BLaER1 treated with 17β-estradiol and CSF1 and Interleukin-3, amounts not matched to agents 10 nM and 100 nM (cell line): Measurements from ENCODE around the gene WDR54.

Source experiments
- H3K27ac ChIP-seq, 11 experiments: shearing (Covaris generic); formaldehyde crosslinking; 2 replicates each; pipeline ENCODE4 v1.8.1; 2022
- H3K27me3 ChIP-seq, 11 experiments: shearing (Covaris generic); formaldehyde crosslinking; 2 replicates each; pipeline ENCODE4 v1.8.1; 2022
- H3K36me3 ChIP-seq, 11 experiments: shearing (Covaris generic); formaldehyde crosslinking; 2 replicates each; pipeline ENCODE4 v1.8.1; 2022
- H3K4me1 ChIP-seq, 10 experiments: shearing (Covaris generic); formaldehyde crosslinking; 2 replicates each; pipeline ENCODE4 v1.8.1; 2022
- H3K4me2 ChIP-seq, 11 experiments: shearing (Covaris generic); formaldehyde crosslinking; 2 replicates each; pipeline ENCODE4 v1.8.1; 2022
- H3K4me3 ChIP-seq, 10 experiments: shearing (Covaris generic); formaldehyde crosslinking; 2 replicates each; pipeline ENCODE4 v1.8.1; 2022
- H3K9ac ChIP-seq, 11 experiments: shearing (Covaris generic); formaldehyde crosslinking; 2 replicates each; pipeline ENCODE4 v1.8.1; 2022
- H3K9me3 ChIP-seq, 11 experiments: shearing (Covaris generic); formaldehyde crosslinking; replicated peaks in 1 of 11; 2 replicates each; pipeline ENCODE4 v1.8.1; 2022
- H4K20me1 ChIP-seq, 11 experiments: shearing (Covaris generic); formaldehyde crosslinking; 2 replicates each; pipeline ENCODE4 v1.8.1; 2022
- Cebpa-rat ChIP-seq, 11 experiments: shearing (Covaris generic); IDR thresholded peaks; 2 replicates each; pipeline ENCODE4 v1.8.1; 2022

Gene WDR54

DNA sequence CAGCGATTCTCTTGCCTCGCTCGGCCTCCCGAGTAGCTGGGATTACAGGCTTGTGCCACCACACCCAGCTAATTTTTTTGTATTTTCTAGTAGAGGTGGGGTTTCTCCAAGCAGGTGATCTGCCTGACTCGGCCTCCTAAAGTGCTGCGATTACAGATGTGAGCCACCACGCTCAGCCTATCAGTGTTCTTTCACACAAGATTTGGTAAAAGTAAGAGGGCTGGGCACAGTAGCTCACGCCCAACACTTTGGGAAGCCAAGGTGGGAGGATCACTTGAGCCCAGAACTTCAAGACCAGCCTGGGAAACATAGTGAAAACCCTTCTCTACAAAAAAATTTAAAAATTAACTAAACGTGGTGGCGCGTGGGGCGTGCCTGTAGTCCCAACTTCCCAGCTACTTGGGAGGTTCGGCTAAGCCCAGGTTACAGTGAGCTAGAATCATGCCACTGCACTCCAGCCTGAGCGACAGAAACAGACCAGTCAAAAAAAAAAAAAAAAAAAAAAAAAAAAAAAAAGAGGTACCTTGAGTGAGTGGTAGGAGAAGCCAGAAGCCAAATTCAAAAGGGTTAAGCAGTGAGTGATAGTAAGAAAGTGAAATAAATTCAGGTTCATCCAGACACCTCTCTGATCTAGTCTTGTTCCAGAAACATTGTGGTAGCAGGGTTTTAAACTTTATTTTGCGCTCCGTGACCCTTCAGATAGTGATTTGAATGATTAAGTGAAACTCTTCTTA is 50.0 kb downstream of the WDR54 start:
- H3K27ac ChIP-seq: peak overlapping the region; percentile 62 to 90 (median 86)
- no peak for TF ChIP-seq Cebpa-rat (IDR thresholded peaks at IDR 0.05)
- H3K4me2 ChIP-seq: peak overlapping the region; percentile 83 to 98 (median 95)
- H3K4me3 ChIP-seq: peak overlapping the region; percentile 65 to 84 (median 74)
- peaks cover 23 to 34% (median 26%) of the 10 kb centered on the region in 11 experiments for H3K36me3 ChIP-seq
- no peaks in the 10 kb centered on the region for H4K20me1 ChIP-seq
- no peaks in the 10 kb centered on the region for H3K27me3 ChIP-seq
- H3K4me1 ChIP-seq: peaks cover 24 to 44% (median 32%) of the 10 kb centered on the region in 10 experiments
- H3K9ac ChIP-seq: peak overlapping the region; percentile 82 to 89 (median 86)
- H3K9me3 ChIP-seq: no peaks in the 10 kb centered on the region

DNA sequence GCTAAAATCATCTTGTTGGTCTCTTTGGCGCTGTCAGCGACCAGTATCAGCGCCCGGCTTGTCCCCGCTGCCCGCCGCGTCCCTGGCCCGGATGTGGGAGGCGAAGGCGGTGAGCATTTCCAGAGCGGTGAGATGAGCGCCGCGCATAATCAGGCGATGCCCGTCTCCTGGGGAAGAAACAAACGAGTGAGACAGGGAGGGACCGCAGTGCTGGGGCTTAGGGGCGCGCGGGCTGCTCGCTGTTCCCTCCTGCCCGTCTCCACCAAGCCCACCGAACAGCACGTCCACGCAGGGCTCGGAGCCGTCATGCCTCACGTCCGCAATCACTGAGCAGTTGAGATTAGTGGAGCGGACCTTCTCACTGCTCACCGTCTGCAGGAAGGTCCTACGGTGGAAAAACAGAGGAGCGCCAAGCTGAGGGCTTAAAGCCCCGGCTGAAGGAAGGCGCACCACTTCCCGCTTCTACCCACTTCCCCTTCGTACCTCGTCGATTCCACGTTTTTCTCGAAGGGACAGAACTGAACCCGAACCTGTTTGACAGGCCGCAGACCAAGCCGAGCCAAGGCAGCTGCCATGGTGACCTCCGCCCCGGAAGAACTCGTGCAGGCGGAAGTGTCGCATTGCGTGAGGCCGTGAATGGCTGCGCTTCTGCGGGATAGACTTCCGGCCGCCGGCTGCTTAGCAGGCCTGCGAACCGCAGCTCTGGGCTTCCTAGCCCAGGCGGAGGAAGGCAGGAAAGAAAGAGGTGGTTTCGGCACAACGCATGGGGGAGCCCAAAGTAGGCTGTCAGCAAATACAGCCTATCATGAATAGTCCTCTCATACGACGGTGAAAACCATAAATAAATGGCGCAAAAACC is 50.8 kb downstream of the WDR54 start, which contains the start of gene MRPL53:
TSS of gene MRPL53 (minus strand) at position 595 of the 859 bp plus-strand sequence. CDS start at position 575, 20 bp downstream.
- peak within 1 kb of the TSS; percentile 65 to 84 (median 74) for H3K4me3 ChIP-seq
- peak within 1 kb of the TSS; percentile 83 to 98 (median 95) for H3K4me2 ChIP-seq
- TF ChIP-seq Cebpa-rat (IDR thresholded peaks at IDR 0.05): no peak
- H3K27me3 ChIP-seq: no peaks in the 10 kb centered on the region
- peaks cover 26 to 42% (median 33%) of the 10 kb centered on the region in 11 experiments for H3K36me3 ChIP-seq
- peaks cover 29 to 52% (median 40%) of the 10 kb centered on the region in 10 experiments for H3K4me1 ChIP-seq
- no peaks in the 10 kb centered on the region for H4K20me1 ChIP-seq
- peak within 1 kb of the TSS; percentile 62 to 90 (median 86) for H3K27ac ChIP-seq
- H3K9me3 ChIP-seq: no peaks in the 10 kb centered on the region
- H3K9ac ChIP-seq: peak within 1 kb of the TSS; percentile 82 to 89 (median 86)

DNA sequence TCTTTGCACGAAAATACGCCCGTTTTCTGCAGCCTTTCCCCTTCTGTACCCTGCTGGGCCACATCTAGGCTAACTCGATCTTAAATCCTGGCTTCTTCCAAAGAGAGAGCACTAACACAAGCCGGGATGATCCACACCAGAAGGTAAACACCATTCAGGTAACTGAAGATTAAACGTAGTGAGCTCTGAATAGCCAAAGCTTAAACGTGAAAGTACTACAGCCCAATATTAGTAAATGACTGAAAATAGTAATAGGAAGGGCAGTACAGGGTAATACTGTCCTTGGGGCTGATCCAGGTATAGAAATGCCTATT is 51.4 kb downstream of the WDR54 start:
- no peaks in the 10 kb centered on the region for H4K20me1 ChIP-seq
- TF ChIP-seq Cebpa-rat (IDR thresholded peaks at IDR 0.05): no peak
- no peaks in the 10 kb centered on the region for H3K27me3 ChIP-seq
- peaks cover 29 to 58% (median 46%) of the 10 kb centered on the region in 10 experiments for H3K4me1 ChIP-seq
- peaks cover 26 to 46% (median 37%) of the 10 kb centered on the region in 11 experiments for H3K36me3 ChIP-seq
- H3K27ac ChIP-seq: peak overlapping the region; percentile 62 to 90 (median 86)
- no peaks in the 10 kb centered on the region for H3K9me3 ChIP-seq
- H3K4me2 ChIP-seq: peak overlapping the region; percentile 83 to 98 (median 95)
- peak overlapping the region; percentile 82 to 89 (median 86) for H3K9ac ChIP-seq
- H3K4me3 ChIP-seq: peak overlapping the region; percentile 65 to 84 (median 74)

DNA sequence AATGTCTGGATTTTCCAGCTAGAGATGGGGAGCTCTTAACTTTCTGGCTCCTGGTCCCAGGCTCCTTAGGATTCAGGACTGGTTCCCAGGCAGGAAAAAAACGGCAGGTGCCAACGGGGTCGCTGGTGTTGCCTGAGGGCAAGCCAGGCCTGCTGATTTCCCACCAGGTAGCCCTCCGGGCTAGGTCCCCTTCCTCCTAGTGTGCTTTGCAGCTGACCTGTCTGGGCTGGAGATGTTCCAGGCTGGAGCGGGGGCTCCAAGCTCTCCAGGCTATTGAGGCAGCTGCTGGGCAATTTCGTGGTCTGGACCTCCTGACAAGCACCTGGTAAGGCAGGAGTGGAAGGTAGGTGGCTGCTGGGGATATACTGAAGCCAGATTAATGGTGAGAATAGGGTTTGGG is 53.0 kb downstream of the WDR54 start:
- peaks cover 30 to 69% (median 50%) of the 10 kb centered on the region in 10 experiments for H3K4me1 ChIP-seq
- no peak overlapping the region for H3K4me3 ChIP-seq
- H4K20me1 ChIP-seq: no peaks in the 10 kb centered on the region

DNA sequence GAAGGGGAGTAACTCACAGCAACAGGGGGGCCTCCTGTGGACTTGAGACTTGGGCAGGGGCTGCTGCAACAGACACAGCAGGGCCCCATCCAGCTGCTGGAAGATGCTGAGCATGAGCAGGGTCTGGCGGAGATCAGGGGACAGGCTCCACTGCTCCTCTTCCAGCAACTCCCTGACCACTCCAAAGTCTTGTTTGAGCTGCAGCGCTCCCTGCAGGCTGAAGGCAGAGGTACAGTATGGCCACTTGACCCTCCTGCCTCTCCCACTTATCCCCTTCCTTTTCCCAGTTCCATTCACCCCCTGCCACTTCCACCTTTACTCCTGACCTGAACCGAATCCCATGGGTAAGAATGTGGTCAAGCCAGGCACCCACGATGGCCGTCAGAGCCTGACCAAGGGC is 53.4 kb downstream of the WDR54 start:
- TF ChIP-seq Cebpa-rat (IDR thresholded peaks at IDR 0.05): no peak
- Histone ChIP-seq H3K9me3 (no peaks in the 10 kb centered on the region), H3K27ac (no peak overlapping the region; a peak in 1 of 22 replicates)

More for the DNA sequence above, 53.0 kb downstream of the WDR54 start:
- H3K36me3 ChIP-seq: peaks cover 30 to 62% (median 49%) of the 10 kb centered on the region in 11 experiments
- no peak for TF ChIP-seq Cebpa-rat (IDR thresholded peaks at IDR 0.05)
- no peak overlapping the region for H3K4me2 ChIP-seq
- H3K27me3 ChIP-seq: no peaks in the 10 kb centered on the region
- H3K9me3 ChIP-seq: no peaks in the 10 kb centered on the region
- H3K9ac ChIP-seq: no peak overlapping the region; a peak in 1 of 22 replicates
- H3K27ac ChIP-seq: no peak overlapping the region; a peak in 1 of 22 replicates

More for the DNA sequence above, 53.4 kb downstream of the WDR54 start:
- Histone ChIP-seq H3K4me1 (peaks cover 34 to 73% (median 52%) of the 10 kb centered on the region in 10 experiments), H3K36me3 (peaks cover 30 to 66% (median 53%) of the 10 kb centered on the region in 11 experiments), H3K4me3 (no peak overlapping the region), H3K27me3 (no peaks in the 10 kb centered on the region), H3K4me2 (no peak overlapping the region), H4K20me1 (no peaks in the 10 kb centered on the region), H3K9ac (no peak overlapping the region)
